ENCODE data around the gene NFE2L2.
A peak's percentile ranks its signal among the peaks of the same experiment; 100 is the strongest.
"Not testable (repeated sequence)": the region's sequence is repeated elsewhere in the genome, so short reads cannot be mapped to it uniquely, and the experiment has no call there.

Gene NFE2L2

DNA sequence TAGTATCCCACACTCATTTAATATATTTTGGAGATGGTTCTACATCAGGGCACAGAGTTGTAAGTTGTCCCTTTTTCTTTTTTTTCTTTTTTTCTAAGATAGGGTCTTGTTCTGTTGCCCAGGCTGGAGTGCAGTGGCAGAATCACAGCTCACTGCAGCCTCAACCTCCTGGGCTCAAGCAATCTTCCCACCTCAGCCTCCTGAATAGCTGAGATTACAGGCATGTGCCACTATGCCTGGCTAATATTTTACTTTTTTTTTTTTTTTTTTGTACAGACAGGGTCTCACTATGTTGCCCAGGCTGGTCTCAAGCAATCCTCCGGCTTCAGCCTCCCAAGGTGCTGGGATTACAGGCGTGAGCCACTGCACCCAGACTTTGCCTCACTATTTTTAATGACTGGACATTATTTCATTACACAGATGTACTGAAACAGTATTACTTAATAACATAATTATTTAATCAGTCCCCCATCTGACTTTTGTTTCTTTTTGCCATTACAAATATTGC is 17.9 kb downstream of the NFE2L2 start:
- H3K27me3 ChIP-seq (replicated peaks in 2 of 5; ENCODE audit: control insufficient read depth in 4 of 5, insufficient read depth in 5 of 5, low read length in 4 of 5); H3K9me3 ChIP-seq (ENCODE audit: control extremely low read depth in 1 of 5, control insufficient read depth in 4 of 5, insufficient read depth in 2 of 5, low read depth in 1 of 5, low read length in 4 of 5); H3K4me3 ChIP-seq (ENCODE audit: control insufficient read depth in 1 of 7, extremely low read depth in 1 of 7, insufficient read depth in 4 of 7, low read depth in 2 of 7, low read length in 6 of 7); H3K27ac ChIP-seq (ENCODE audit: insufficient read depth in 1 of 2, low read depth in 1 of 2, low read length in 2 of 2, poor library complexity in 1 of 2, severe bottlenecking in 2 of 2); DNase-seq; POLR2A ChIA-PET: not testable (repeated sequence)
- H3K4me1 ChIP-seq (ENCODE audit: control extremely low read depth in 1 of 4, control insufficient read depth in 4 of 4, insufficient read depth in 4 of 4, low read length in 3 of 4) = peaks cover 11 to 27% (median 22%) of the 10 kb centered on the region in 4 experiments
- CTCF ChIA-PET = interaction anchor here (0.7 to 1.4 kb wide), 2 partner anchors 8 to 19 kb away, joined by 3 to 4 read pairs; partner anchors contain the start of gene NFE2L2
- peaks cover 2 to 32% (median 8%) of the 10 kb centered on the region in 4 experiments for H3K36me3 ChIP-seq (ENCODE audit: control insufficient read depth in 4 of 4, insufficient read depth in 4 of 4, low read length in 3 of 4)
- no CpG with 5 or more reads among the region's 2 CpGs for WGBS (ENCODE audit: insufficient coverage)

DNA sequence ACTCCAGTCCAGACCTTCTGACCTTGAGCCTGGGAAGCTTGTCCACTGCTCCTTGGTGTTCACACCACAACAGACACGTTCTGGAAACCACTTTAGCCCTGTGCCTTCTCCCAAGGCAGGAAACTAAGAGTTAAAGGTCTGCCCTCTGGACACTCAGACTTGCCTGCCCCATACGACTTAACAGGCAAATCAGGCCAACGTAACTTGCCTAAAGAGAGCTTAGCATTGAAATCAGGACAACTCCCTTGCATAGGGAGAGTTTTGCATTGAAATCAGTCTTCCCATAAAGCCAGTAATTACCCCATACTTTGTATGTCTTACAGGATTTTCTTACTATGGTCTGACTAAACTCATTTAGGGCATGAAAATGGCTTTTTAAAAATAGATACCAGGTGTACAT is 18.5 kb downstream of the NFE2L2 start:
- Histone ChIP-seq H3K27ac (ENCODE audit: insufficient read depth in 1 of 2, low read depth in 1 of 2, low read length in 2 of 2, poor library complexity in 1 of 2, severe bottlenecking in 2 of 2) (peak overlapping the region in 1 of 2 experiments; percentile 17), H3K4me1 (ENCODE audit: control extremely low read depth in 1 of 4, control insufficient read depth in 4 of 4, insufficient read depth in 4 of 4, low read length in 3 of 4) (peaks cover 17 to 32% (median 26%) of the 10 kb centered on the region in 4 experiments), H3K9me3 (ENCODE audit: control extremely low read depth in 1 of 5, control insufficient read depth in 4 of 5, insufficient read depth in 2 of 5, low read depth in 1 of 5, low read length in 4 of 5) (no peaks in the 10 kb centered on the region), H3K36me3 (ENCODE audit: control insufficient read depth in 4 of 4, insufficient read depth in 4 of 4, low read length in 3 of 4) (peaks cover 2 to 29% (median 8%) of the 10 kb centered on the region in 4 experiments), H3K27me3 (replicated peaks in 2 of 5; ENCODE audit: control insufficient read depth in 4 of 5, insufficient read depth in 5 of 5, low read length in 4 of 5) (no peaks in the 10 kb centered on the region), H3K4me3 (ENCODE audit: control insufficient read depth in 1 of 7, extremely low read depth in 1 of 7, insufficient read depth in 4 of 7, low read depth in 2 of 7, low read length in 6 of 7) (no peak overlapping the region)
- WGBS (ENCODE audit: insufficient coverage) = 94% methylated on average over 3 of the region's 3 CpGs
- CTCF ChIA-PET = interaction anchor here (0.7 to 1.4 kb wide), 2 partner anchors 8 to 19 kb away, joined by 3 to 4 read pairs; partner anchors contain the start of gene NFE2L2
- DNase-seq = no peak
- POLR2A ChIA-PET = no interaction called here

DNA sequence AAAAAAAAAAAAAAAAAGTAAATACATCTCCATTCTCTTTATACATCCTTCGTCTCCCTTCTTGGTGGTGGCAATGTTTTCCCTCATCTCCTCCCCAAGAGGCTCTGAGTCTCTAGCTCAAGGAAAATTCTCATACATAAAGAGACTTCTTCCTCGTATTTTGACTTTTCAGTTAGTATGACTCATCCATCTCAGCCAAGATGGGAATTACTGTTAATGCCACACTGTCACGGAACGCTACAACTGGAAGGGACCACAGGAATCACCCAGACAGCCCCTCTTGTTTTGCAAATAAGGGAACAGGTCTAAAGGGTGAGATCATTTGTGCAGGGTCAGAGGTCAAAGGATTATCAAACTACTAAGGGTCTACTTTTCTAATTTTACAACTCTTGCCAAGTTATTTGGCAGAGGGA is 19.5 kb downstream of the NFE2L2 start:
- Histone ChIP-seq H3K4me3 (ENCODE audit: control insufficient read depth in 1 of 7, extremely low read depth in 1 of 7, insufficient read depth in 4 of 7, low read depth in 2 of 7, low read length in 6 of 7) (no peak overlapping the region), H3K36me3 (ENCODE audit: control insufficient read depth in 4 of 4, insufficient read depth in 4 of 4, low read length in 3 of 4) (peaks cover 2 to 22% (median 6%) of the 10 kb centered on the region in 4 experiments), H3K9me3 (ENCODE audit: control extremely low read depth in 1 of 5, control insufficient read depth in 4 of 5, insufficient read depth in 2 of 5, low read depth in 1 of 5, low read length in 4 of 5) (no peaks in the 10 kb centered on the region), H3K4me1 (ENCODE audit: control extremely low read depth in 1 of 4, control insufficient read depth in 4 of 4, insufficient read depth in 4 of 4, low read length in 3 of 4) (peaks cover 26 to 42% (median 34%) of the 10 kb centered on the region in 4 experiments), H3K27ac (ENCODE audit: insufficient read depth in 1 of 2, low read depth in 1 of 2, low read length in 2 of 2, poor library complexity in 1 of 2, severe bottlenecking in 2 of 2) (no peak overlapping the region), H3K27me3 (replicated peaks in 2 of 5; ENCODE audit: control insufficient read depth in 4 of 5, insufficient read depth in 5 of 5, low read length in 4 of 5) (no peaks in the 10 kb centered on the region)
- CTCF ChIA-PET = interaction anchor here (1.4 kb wide), 1 partner anchor 9 kb away, joined by 4 read pairs; no protein-coding TSS in a partner anchor
- DNase-seq = peak in 2 of 3 donors; percentile 63 to 64
- POLR2A ChIA-PET = no interaction called here
- 89% methylated on average over 3 of the region's 4 CpGs for WGBS (ENCODE audit: insufficient coverage)

GRCh38 chr2:177244244-177244771 is 20.2 kb downstream of the NFE2L2 start:
- Histone ChIP-seq H3K27me3 (replicated peaks in 2 of 5; ENCODE audit: control insufficient read depth in 4 of 5, insufficient read depth in 5 of 5, low read length in 4 of 5) (no peaks in the 10 kb centered on the region), H3K4me1 (ENCODE audit: control extremely low read depth in 1 of 4, control insufficient read depth in 4 of 4, insufficient read depth in 4 of 4, low read length in 3 of 4) (peaks cover 28 to 49% (median 40%) of the 10 kb centered on the region in 4 experiments), H3K4me3 (ENCODE audit: control insufficient read depth in 1 of 7, extremely low read depth in 1 of 7, insufficient read depth in 4 of 7, low read depth in 2 of 7, low read length in 6 of 7) (no peak overlapping the region), H3K27ac (ENCODE audit: insufficient read depth in 1 of 2, low read depth in 1 of 2, low read length in 2 of 2, poor library complexity in 1 of 2, severe bottlenecking in 2 of 2) (peak overlapping the region in 1 of 2 experiments; percentile 16), H3K36me3 (ENCODE audit: control insufficient read depth in 4 of 4, insufficient read depth in 4 of 4, low read length in 3 of 4) (peaks cover 2 to 19% (median 6%) of the 10 kb centered on the region in 4 experiments), H3K9me3 (ENCODE audit: control extremely low read depth in 1 of 5, control insufficient read depth in 4 of 5, insufficient read depth in 2 of 5, low read depth in 1 of 5, low read length in 4 of 5) (no peaks in the 10 kb centered on the region)
- no peak for DNase-seq
- ChIA-PET CTCF (interaction anchor here (0.8 to 1.3 kb wide), 3 partner anchors 10 to 52 kb away, joined by 3 to 4 read pairs (median 3); no protein-coding TSS in a partner anchor), POLR2A (no interaction called here)
- WGBS (ENCODE audit: insufficient coverage) = 100% methylated on average over 4 of the region's 6 CpGs

DNA sequence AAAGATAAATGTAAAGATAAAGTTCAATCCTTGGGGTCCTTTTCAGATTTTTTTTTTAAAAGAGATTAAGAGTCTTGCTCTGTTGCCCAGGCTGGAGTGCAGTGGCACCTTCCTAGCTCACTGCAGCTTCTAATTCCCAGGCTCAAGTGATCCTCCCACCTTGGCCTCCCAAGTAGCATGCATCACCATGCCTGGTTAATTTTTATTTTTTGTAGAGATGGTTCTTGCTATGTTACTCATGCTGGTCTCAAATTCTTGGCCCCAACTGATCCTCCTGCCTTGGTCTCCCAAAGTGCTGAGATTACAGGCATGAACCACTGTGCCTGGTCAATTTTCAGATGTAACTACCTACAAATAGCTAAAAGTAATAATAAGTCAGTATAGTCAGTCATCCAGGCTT is 21.1 kb downstream of the NFE2L2 start:
- DNase-seq = no peak
- H3K4me3 ChIP-seq (ENCODE audit: control insufficient read depth in 1 of 7, extremely low read depth in 1 of 7, insufficient read depth in 4 of 7, low read depth in 2 of 7, low read length in 6 of 7) = peak overlapping the region in 1 of 7 experiments; percentile 16
- peaks cover 28 to 56% (median 45%) of the 10 kb centered on the region in 4 experiments for H3K4me1 ChIP-seq (ENCODE audit: control extremely low read depth in 1 of 4, control insufficient read depth in 4 of 4, insufficient read depth in 4 of 4, low read length in 3 of 4)
- CTCF ChIA-PET = interaction anchor here (0.8 to 1.3 kb wide), 5 partner anchors 11 to 52 kb away, joined by 3 to 4 read pairs (median 3); no protein-coding TSS in a partner anchor
- H3K27ac ChIP-seq (ENCODE audit: insufficient read depth in 1 of 2, low read depth in 1 of 2, low read length in 2 of 2, poor library complexity in 1 of 2, severe bottlenecking in 2 of 2) = peak overlapping the region; percentile 3 to 70
- POLR2A ChIA-PET = interaction anchor here (0.5 kb wide), 1 partner anchor 74 kb away, joined by 4 read pairs; no protein-coding TSS in a partner anchor
- H3K36me3 ChIP-seq (ENCODE audit: control insufficient read depth in 4 of 4, insufficient read depth in 4 of 4, low read length in 3 of 4) = peaks cover under 1 to 12% (median 4%) of the 10 kb centered on the region in 4 experiments
- no peaks in the 10 kb centered on the region for H3K27me3 ChIP-seq (replicated peaks in 2 of 5; ENCODE audit: control insufficient read depth in 4 of 5, insufficient read depth in 5 of 5, low read length in 4 of 5)
- no peaks in the 10 kb centered on the region for H3K9me3 ChIP-seq (ENCODE audit: control extremely low read depth in 1 of 5, control insufficient read depth in 4 of 5, insufficient read depth in 2 of 5, low read depth in 1 of 5, low read length in 4 of 5)

DNA sequence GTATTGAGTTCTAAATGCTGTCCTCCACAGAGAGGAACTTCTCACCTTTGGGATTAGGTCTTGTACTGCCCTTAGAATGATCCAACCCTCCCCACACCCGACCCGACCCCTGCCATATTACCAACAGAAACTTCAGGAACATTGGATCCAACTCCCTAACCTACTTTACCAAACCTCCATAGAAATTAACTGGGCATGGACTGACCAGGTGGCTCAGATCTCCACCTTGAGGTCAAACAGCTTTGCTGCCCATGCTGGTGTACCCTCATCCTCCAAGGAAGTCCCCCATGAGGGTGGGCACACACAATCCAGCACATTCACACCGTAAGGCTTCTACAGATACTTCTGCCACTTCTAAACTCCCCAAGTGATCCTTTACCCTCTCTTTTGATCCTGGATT is 21.5 kb downstream of the NFE2L2 start:
- peak overlapping the region; percentile 3 to 70 for H3K27ac ChIP-seq (ENCODE audit: insufficient read depth in 1 of 2, low read depth in 1 of 2, low read length in 2 of 2, poor library complexity in 1 of 2, severe bottlenecking in 2 of 2)

More for the DNA sequence above, 21.5 kb downstream of the NFE2L2 start:
- Histone ChIP-seq H3K36me3 (ENCODE audit: control insufficient read depth in 4 of 4, insufficient read depth in 4 of 4, low read length in 3 of 4) (peaks cover 0 to 12% (median 3%) of the 10 kb centered on the region in 4 experiments), H3K27me3 (replicated peaks in 2 of 5; ENCODE audit: control insufficient read depth in 4 of 5, insufficient read depth in 5 of 5, low read length in 4 of 5) (no peaks in the 10 kb centered on the region), H3K4me3 (ENCODE audit: control insufficient read depth in 1 of 7, extremely low read depth in 1 of 7, insufficient read depth in 4 of 7, low read depth in 2 of 7, low read length in 6 of 7) (peak overlapping the region in 2 of 7 experiments; percentile 16 to 48), H3K4me1 (ENCODE audit: control extremely low read depth in 1 of 4, control insufficient read depth in 4 of 4, insufficient read depth in 4 of 4, low read length in 3 of 4) (peaks cover 28 to 56% (median 47%) of the 10 kb centered on the region in 4 experiments), H3K9me3 (ENCODE audit: control extremely low read depth in 1 of 5, control insufficient read depth in 4 of 5, insufficient read depth in 2 of 5, low read depth in 1 of 5, low read length in 4 of 5) (no peaks in the 10 kb centered on the region)
- no CpG with 5 or more reads among the region's 3 CpGs for WGBS (ENCODE audit: insufficient coverage)
- DNase-seq = no peak
- ChIA-PET POLR2A (no interaction called here), CTCF (interaction anchor here (0.9 to 1.3 kb wide), 4 partner anchors 12 to 53 kb away, joined by 3 to 4 read pairs (median 3); no protein-coding TSS in a partner anchor)
